HepG2 (cell line): Measurements from ENCODE around the gene GADD45B. TPM values are rescaled to one million over a fixed set of nuclear protein-coding genes. Genes with fewer than 3 reads are reported as not detected.

Experiments
- CBFB ChIP-seq: sonication (generic); formaldehyde crosslinking; IDR thresholded peaks from 2 replicates; pipeline ENCODE4 v1.4.0; 2020; ENCODE audit warnings: missing genetic modification reagents
- CENPT ChIP-seq: sonication (generic); formaldehyde crosslinking; IDR thresholded peaks from 2 replicates; pipeline ENCODE4 v1.8.0; 2022; ENCODE audit warnings: low read depth, mild to moderate bottlenecking, moderate library complexity, missing genetic modification reagents
- DNMT1 ChIP-seq: sonication (generic); formaldehyde crosslinking; IDR thresholded peaks from 2 replicates; pipeline ENCODE4 v1.5.1; 2020; ENCODE audit warnings: mild to moderate bottlenecking, missing genetic modification reagents
- GTF2F1 ChIP-seq: fragments of 150-350 bp; IDR thresholded peaks from 2 replicates; pipeline ENCODE4 v1.6.1; 2014; ENCODE audit warnings: low read length
- IKZF1 ChIP-seq: fragments of 450-650 bp; IDR thresholded peaks from 2 replicates; pipeline ENCODE4 v1.7.1; 2016
- NR2F6 ChIP-seq, 2 experiments: IDR thresholded peaks; 2 replicates each; pipeline ENCODE4 v1.6.1; 2016; ENCODE audit warnings: antibody characterized with exemption in 1 of 2, mild to moderate bottlenecking in 1 of 2
- SAFB2 ChIP-seq: sonication (generic); formaldehyde crosslinking; IDR thresholded peaks from 2 replicates; pipeline ENCODE4 v1.5.1; 2020; ENCODE audit warnings: missing genetic modification reagents, low read depth, mild to moderate bottlenecking, borderline replicate concordance
- SKI ChIP-seq: fragments of 450-650 bp; IDR thresholded peaks from one replicate; pipeline ENCODE4 v1.6.1; 2018; ENCODE audit warnings: mild to moderate bottlenecking; ENCODE audit not compliant: partially characterized antibody
- TBL1XR1 ChIP-seq: fragments of 150-350 bp; IDR thresholded peaks from 2 replicates; pipeline ENCODE4 v1.6.1; 2014; ENCODE audit warnings: borderline replicate concordance, low read length; ENCODE audit not compliant: partially characterized antibody
- XRCC5 ChIP-seq: fragments of 200-400 bp; formaldehyde crosslinking; optimal IDR thresholded peaks from 2 replicates; pipeline ENCODE3; 2017; ENCODE audit warnings: mild to moderate bottlenecking, low read length
- ZKSCAN5 ChIP-seq: sonication (generic); formaldehyde crosslinking; IDR thresholded peaks from 2 replicates; pipeline ENCODE4 v1.5.1; 2020; ENCODE audit warnings: mild to moderate bottlenecking, missing genetic modification reagents
- ZNF367 ChIP-seq: sonication (generic); formaldehyde crosslinking; IDR thresholded peaks from 2 replicates; pipeline ENCODE4 v1.4.0; 2020; ENCODE audit warnings: missing genetic modification reagents, borderline replicate concordance
- ZNF564 ChIP-seq: sonication (generic); formaldehyde crosslinking; IDR thresholded peaks from 2 replicates; pipeline ENCODE4 v1.8.1; 2023; ENCODE audit warnings: mild to moderate bottlenecking, missing genetic modification reagents
- ZNF766 ChIP-seq: sonication (generic); formaldehyde crosslinking; IDR thresholded peaks from 2 replicates; pipeline ENCODE4 v1.5.0; 2020; ENCODE audit warnings: missing genetic modification reagents, borderline replicate concordance
- ZNF792 ChIP-seq: IDR thresholded peaks from 2 replicates; pipeline ENCODE4 v1.6.1; 2016
- ZNF879 ChIP-seq: sonication (generic); formaldehyde crosslinking; IDR thresholded peaks from 2 replicates; pipeline ENCODE4 v1.8.1; 2023; ENCODE audit warnings: missing genetic modification reagents
- ZSCAN12 ChIP-seq: sonication (generic); formaldehyde crosslinking; IDR thresholded peaks from 2 replicates; pipeline ENCODE4 v1.9.0; 2021; ENCODE audit warnings: mild to moderate bottlenecking, missing genetic modification reagents
- polyA plus RNA-seq, 8 experiments: library from polyadenylated mRNA; depleted of rRNA in 3 of 8; stranded (reverse) in 7 of 8; unstranded in 1 of 8; fragments of >200 nt; fragmentation: Illumina TruSeq in 4 of 8; extraction: Trizol in 4 of 8; gene quantifications; 2 replicates each; pipeline versions ENCODE4 v1.2.1 to v1.2.3, GENCODE V29; 2011 to 2016; ENCODE audit warnings: low read depth in 4 of 8, missing spikeins in 1 of 8, mixed read lengths in 1 of 8; ENCODE audit not compliant: insufficient read depth in 1 of 8
- total RNA-seq, 5 experiments: library from RNA; depleted of rRNA; stranded (reverse); fragments of >200 nt; fragmentation: Illumina TruSeq; extraction: Trizol; gene quantifications; 2 replicates each; pipeline ENCODE4 v1.2.3, GENCODE V29; 2016; ENCODE audit warnings: low read depth in 1 of 5
- TF ChIP-seq, protein P1 (sequence below): sonication (generic); formaldehyde crosslinking; IDR thresholded peaks from 2 replicates; pipeline ENCODE4 v1.8.1; 2023; ENCODE audit warnings: mild to moderate bottlenecking, missing genetic modification reagents, borderline replicate concordance
- TF ChIP-seq, protein P2 (sequence below): sonication (generic); formaldehyde crosslinking; conservative IDR thresholded peaks from 2 replicates; pipeline ENCODE4 v1.8.0; 2022; ENCODE audit warnings: low read depth, missing genetic modification reagents
- TF ChIP-seq, protein P3 (sequence below): fragments of 450-650 bp; IDR thresholded peaks from 2 replicates; pipeline ENCODE4 v1.6.1; 2016
- TF ChIP-seq, protein P4 (sequence below): sonication (generic); formaldehyde crosslinking; IDR thresholded peaks from 2 replicates; pipeline ENCODE4 v1.5.0; 2020; ENCODE audit warnings: mild to moderate bottlenecking, missing genetic modification reagents
- TF ChIP-seq, protein P5 (sequence below): sonication (generic); formaldehyde crosslinking; conservative IDR thresholded peaks from 2 replicates; pipeline ENCODE4 v1.4.0; 2020; ENCODE audit warnings: missing genetic modification reagents

Gene GADD45B
- total and polyA plus RNA-seq, 2 of the 13 experiments (the other 11 are each of a cell fraction or from before 2014, with no cell fraction given), result 4.6 to 34.1 TPM

DNA sequence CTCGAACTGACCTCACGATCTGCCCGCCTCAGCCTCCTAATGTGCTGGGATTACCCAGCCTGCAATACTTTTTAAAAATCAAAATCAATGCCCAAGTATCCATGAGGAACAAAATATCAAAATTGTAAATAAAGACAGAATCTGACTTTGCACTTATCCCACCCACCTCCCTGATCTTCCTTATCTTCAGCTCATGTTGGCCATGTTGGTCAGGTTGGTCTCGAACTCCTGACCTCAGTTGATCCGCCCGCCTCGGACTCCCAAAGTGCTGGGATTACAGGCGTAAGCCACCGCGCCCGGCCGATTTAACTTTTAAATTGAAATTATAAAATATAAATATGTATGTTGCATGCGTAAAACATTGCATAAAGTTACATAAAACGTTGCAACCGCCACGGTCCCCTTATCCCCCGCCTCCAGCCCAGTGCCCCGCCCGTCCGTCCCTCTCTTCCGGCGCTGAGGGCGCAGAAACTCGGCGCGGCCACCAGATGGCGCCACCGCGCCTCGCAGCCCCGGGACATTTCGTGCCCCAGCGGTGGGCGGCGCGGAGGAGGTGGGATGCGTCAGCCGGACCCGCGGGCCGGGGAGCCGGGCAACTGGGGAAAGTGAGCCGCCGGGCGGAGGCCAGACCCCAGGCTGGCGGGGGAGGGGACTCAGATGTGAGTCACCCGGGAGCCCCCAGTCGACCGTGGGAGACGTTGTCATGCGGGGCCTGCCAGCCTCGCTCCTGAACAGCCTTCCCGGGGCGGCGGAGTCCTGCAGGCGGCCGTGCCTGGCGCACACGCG lies 1.5 kb upstream of the GADD45B start (continued):
- TF ChIP-seq ZSCAN12, result no peak
- TF ChIP-seq GTF2F1, result no peak
- TF ChIP-seq, protein P1, sequence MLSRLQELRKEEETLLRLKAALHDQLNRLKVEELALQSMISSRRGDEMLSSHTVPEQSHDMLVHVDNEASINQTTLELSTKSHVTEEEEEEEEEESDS (CRISPR knock-in tag), result no peak
- no peak for TF ChIP-seq ZNF766 (CRISPR knock-in tag)
- no peak for TF ChIP-seq IKZF1
- no peak for TF ChIP-seq TBL1XR1
- TF ChIP-seq, protein P2, sequence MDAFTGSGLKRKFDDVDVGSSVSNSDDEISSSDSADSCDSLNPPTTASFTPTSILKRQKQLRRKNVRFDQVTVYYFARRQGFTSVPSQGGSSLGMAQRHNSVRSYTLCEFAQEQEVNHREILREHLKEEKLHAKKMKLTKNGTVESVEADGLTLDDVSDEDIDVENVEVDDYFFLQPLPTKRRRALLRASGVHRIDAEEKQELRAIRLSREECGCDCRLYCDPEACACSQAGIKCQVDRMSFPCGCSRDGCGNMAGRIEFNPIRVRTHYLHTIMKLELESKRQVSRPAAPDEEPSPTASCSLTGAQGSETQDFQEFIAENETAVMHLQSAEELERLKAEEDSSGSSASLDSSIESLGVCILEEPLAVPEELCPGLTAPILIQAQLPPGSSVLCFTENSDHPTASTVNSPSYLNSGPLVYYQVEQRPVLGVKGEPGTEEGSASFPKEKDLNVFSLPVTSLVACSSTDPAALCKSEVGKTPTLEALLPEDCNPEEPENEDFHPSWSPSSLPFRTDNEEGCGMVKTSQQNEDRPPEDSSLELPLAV (CRISPR knock-in tag), result no peak
- no peak for TF ChIP-seq NR2F6 (IDR thresholded peaks at IDR 0.05)
- peak; percentile 74 for TF ChIP-seq NR2F6 (CRISPR knock-in tag; IDR thresholded peaks at IDR 0.05)
- TF ChIP-seq CBFB (CRISPR knock-in tag), result 0 out of 2 replicates have a peak, but pooled peaks have one; percentile 40
- TF ChIP-seq ZNF879 (CRISPR knock-in tag), result no peak
- no peak for TF ChIP-seq ZKSCAN5 (CRISPR knock-in tag)
- no peak for TF ChIP-seq SAFB2 (CRISPR knock-in tag)
- no peak for TF ChIP-seq CENPT (CRISPR knock-in tag)
- peak; percentile 56 for TF ChIP-seq XRCC5
- TF ChIP-seq ZNF367, result no peak
- TF ChIP-seq, protein P3, sequence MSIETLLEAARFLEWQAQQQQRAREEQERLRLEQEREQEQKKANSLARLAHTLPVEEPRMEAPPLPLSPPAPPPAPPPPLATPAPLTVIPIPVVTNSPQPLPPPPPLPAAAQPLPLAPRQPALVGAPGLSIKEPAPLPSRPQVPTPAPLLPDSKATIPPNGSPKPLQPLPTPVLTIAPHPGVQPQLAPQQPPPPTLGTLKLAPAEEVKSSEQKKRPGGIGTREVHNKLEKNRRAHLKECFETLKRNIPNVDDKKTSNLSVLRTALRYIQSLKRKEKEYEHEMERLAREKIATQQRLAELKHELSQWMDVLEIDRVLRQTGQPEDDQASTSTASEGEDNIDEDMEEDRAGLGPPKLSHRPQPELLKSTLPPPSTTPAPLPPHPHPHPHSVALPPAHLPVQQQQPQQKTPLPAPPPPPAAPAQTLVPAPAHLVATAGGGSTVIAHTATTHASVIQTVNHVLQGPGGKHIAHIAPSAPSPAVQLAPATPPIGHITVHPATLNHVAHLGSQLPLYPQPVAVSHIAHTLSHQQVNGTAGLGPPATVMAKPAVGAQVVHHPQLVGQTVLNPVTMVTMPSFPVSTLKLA, result no peak
- TF ChIP-seq DNMT1 (CRISPR knock-in tag), result 0 out of 2 replicates have a peak, but pooled peaks have one; percentile 35
- no peak for TF ChIP-seq ZNF564 (CRISPR knock-in tag)
- peak; percentile 92 for TF ChIP-seq SKI
- TF ChIP-seq, protein P4, sequence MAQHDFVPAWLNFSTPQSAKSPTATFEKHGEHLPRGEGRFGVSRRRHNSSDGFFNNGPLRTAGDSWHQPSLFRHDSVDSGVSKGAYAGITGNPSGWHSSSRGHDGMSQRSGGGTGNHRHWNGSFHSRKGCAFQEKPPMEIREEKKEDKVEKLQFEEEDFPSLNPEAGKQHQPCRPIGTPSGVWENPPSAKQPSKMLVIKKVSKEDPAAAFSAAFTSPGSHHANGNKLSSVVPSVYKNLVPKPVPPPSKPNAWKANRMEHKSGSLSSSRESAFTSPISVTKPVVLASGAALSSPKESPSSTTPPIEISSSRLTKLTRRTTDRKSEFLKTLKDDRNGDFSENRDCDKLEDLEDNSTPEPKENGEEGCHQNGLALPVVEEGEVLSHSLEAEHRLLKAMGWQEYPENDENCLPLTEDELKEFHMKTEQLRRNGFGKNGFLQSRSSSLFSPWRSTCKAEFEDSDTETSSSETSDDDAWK (CRISPR knock-in tag), result no peak
- TF ChIP-seq, protein P5, sequence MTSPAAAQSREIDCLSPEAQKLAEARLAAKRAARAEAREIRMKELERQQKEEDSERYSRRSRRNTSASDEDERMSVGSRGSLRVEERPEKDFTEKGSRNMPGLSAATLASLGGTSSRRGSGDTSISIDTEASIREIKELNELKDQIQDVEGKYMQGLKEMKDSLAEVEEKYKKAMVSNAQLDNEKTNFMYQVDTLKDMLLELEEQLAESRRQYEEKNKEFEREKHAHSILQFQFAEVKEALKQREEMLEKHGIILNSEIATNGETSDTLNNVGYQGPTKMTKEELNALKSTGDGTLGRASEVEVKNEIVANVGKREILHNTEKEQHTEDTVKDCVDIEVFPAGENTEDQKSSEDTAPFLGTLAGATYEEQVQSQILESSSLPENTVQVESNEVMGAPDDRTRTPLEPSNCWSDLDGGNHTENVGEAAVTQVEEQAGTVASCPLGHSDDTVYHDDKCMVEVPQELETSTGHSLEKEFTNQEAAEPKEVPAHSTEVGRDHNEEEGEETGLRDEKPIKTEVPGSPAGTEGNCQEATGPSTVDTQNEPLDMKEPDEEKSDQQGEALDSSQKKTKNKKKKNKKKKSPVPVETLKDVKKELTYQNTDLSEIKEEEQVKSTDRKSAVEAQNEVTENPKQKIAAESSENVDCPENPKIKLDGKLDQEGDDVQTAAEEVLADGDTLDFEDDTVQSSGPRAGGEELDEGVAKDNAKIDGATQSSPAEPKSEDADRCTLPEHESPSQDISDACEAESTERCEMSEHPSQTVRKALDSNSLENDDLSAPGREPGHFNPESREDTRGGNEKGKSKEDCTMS (CRISPR knock-in tag), result no peak
- peak; percentile 60; the same call in 1 of the 2 replicates for TF ChIP-seq ZNF792 (CRISPR knock-in tag)
